IMR-90 (cell line): ENCODE results near the gene CYS1. TPM values are rescaled to one million over a fixed set of nuclear protein-coding genes. Genes with fewer than 3 reads are reported as not detected.

Experiments
- ATAC-seq: fragments of 200-7000 bp; cut with Tn5 transposase; 2 replicates; pipeline ENCODE4 v1.9.1; 2020; ENCODE audit warnings: low read depth, mild to moderate bottlenecking, moderate library complexity
- BruUV-seq: library from RNA; stranded (reverse); fragments of 400-500 nt; replicated peaks from 2 replicates; lab custom pipeline; 2021; lab: Mats Ljungman, UMichigan
- CTCF ChIA-PET: fragments of 300-600 bp; formaldehyde crosslinking; extraction: SDS; loops from one replicate; lab custom pipeline; 2021; ENCODE audit warnings: antibody characterized with exemption; lab: Yijun Ruan, JAX
- POLR2A ChIA-PET: fragments of 300-600 bp; sonication (Branson Sonifier 250); formaldehyde crosslinking; loops from one replicate; lab custom pipeline; 2022; ENCODE audit warnings: antibody characterized with exemption; ENCODE audit not compliant: unreplicated experiment; lab: Charles Lee
- DNase-seq: peaks from one replicate; pipeline ENCODE4 v3.0.0; 2013
- H2AFZ ChIP-seq: replicated peaks from 2 replicates; pipeline ENCODE3; 2013; ENCODE audit warnings: low read length, mild to moderate bottlenecking; ENCODE audit not compliant: poor library complexity
- H2AK5ac ChIP-seq: 2 replicates; pipeline ENCODE4 v1.6.1; 2013; ENCODE audit warnings: low read depth, low read length, inconsistent platforms
- H2AK9ac ChIP-seq: replicated peaks from 2 replicates; pipeline ENCODE3; 2013; ENCODE audit warnings: mild to moderate bottlenecking, low read depth, low read length, moderate library complexity; ENCODE audit not compliant: poor library complexity
- H2BK120ac ChIP-seq: 2 replicates; pipeline ENCODE4 v1.6.1; 2013; ENCODE audit warnings: low read depth, low read length, inconsistent platforms
- H2BK15ac ChIP-seq: 3 replicates; pipeline ENCODE4 v1.6.1; 2013; ENCODE audit warnings: low read depth, low read length, inconsistent platforms
- H2BK20ac ChIP-seq: 2 replicates; pipeline ENCODE4 v1.6.1; 2013; ENCODE audit warnings: low read depth, mild to moderate bottlenecking, inconsistent platforms, low read length, moderate library complexity
- H2BK5ac ChIP-seq: 2 replicates; pipeline ENCODE4 v1.6.1; 2013; ENCODE audit warnings: mild to moderate bottlenecking, low read depth, low read length, inconsistent platforms; ENCODE audit not compliant: poor library complexity, severe bottlenecking
- H3K14ac ChIP-seq: replicated peaks from 2 replicates; pipeline ENCODE4 v1.6.1; 2013; ENCODE audit warnings: low read depth, low read length, inconsistent platforms
- H3K18ac ChIP-seq: 2 replicates; pipeline ENCODE4 v1.6.1; 2013; ENCODE audit warnings: low read depth, low read length, control low read depth
- H3K23ac ChIP-seq: 2 replicates; pipeline ENCODE4 v1.6.1; 2013; ENCODE audit warnings: low read depth, low read length, inconsistent platforms
- H3K27ac ChIP-seq: 2 replicates; pipeline ENCODE4 v1.5.1; 2013; ENCODE audit warnings: mild to moderate bottlenecking, control low read depth, low read length; ENCODE audit not compliant: insufficient read depth
- H3K27me3 ChIP-seq: 2 replicates; pipeline ENCODE4 v1.6.1; 2013; ENCODE audit warnings: low read length; ENCODE audit not compliant: control insufficient read depth, insufficient read depth
- H3K36me3 ChIP-seq: 2 replicates; pipeline ENCODE4 v1.6.1; 2013; ENCODE audit warnings: low read length, mixed read lengths; ENCODE audit not compliant: control insufficient read depth, insufficient read depth
- H3K4ac ChIP-seq: 2 replicates; pipeline ENCODE4 v1.6.1; 2013; ENCODE audit warnings: low read depth, low read length, inconsistent platforms
- H3K4me1 ChIP-seq: 2 replicates; pipeline ENCODE4 v1.6.1; 2013; ENCODE audit warnings: low read length, mixed read lengths; ENCODE audit not compliant: control insufficient read depth, insufficient read depth
- H3K4me2 ChIP-seq: 2 replicates; pipeline ENCODE4 v1.6.1; 2013; ENCODE audit warnings: low read depth, mild to moderate bottlenecking, control low read depth, low read length, moderate library complexity
- H3K4me3 ChIP-seq: 2 replicates; pipeline ENCODE4 v1.5.1; 2013; ENCODE audit warnings: low read depth, mild to moderate bottlenecking, control low read depth, low read length, moderate library complexity; ENCODE audit not compliant: insufficient read depth
- H3K56ac ChIP-seq: 2 replicates; pipeline ENCODE4 v1.6.1; 2013; ENCODE audit warnings: low read length, inconsistent platforms; ENCODE audit not compliant: insufficient read depth; ENCODE audit errors: extremely low read depth
- H3K79me1 ChIP-seq, 2 experiments: 2 replicates each; pipeline ENCODE4 v1.6.1; 2013; ENCODE audit warnings: low read length in 2 of 2, inconsistent platforms in 1 of 2, low read depth in 1 of 2
- H3K9ac ChIP-seq: 2 replicates; pipeline ENCODE4 v1.6.1; 2013; ENCODE audit warnings: low read depth, low read length, control low read depth
- H3K9me1 ChIP-seq: 2 replicates; pipeline ENCODE4 v1.6.1; 2013; ENCODE audit warnings: low read length, inconsistent platforms; ENCODE audit not compliant: insufficient read depth
- H3K9me3 ChIP-seq: 2 replicates; pipeline ENCODE4 v1.6.1; 2013; ENCODE audit warnings: low read length; ENCODE audit not compliant: control insufficient read depth, insufficient read depth
- H4K20me1 ChIP-seq: 2 replicates; pipeline ENCODE4 v1.6.1; 2013; ENCODE audit warnings: low read length, inconsistent platforms; ENCODE audit not compliant: insufficient read depth
- H4K5ac ChIP-seq: 2 replicates; pipeline ENCODE4 v1.6.1; 2013; ENCODE audit warnings: mild to moderate bottlenecking, low read depth, low read length, control low read depth
- H4K8ac ChIP-seq, 2 experiments: 2 replicates each; pipeline ENCODE4 v1.6.1; 2013; ENCODE audit warnings: low read depth in 2 of 2, low read length in 2 of 2, control low read depth in 1 of 2, inconsistent platforms in 1 of 2
- H4K91ac ChIP-seq: 2 replicates; pipeline ENCODE4 v1.6.1; 2013; ENCODE audit warnings: low read depth, low read length, inconsistent platforms; ENCODE audit not compliant: insufficient read depth
- CTCF ChIP-seq: conservative IDR thresholded peaks from 2 replicates; pipeline ENCODE4 v1.5.1; 2012; ENCODE audit warnings: mild to moderate bottlenecking, low read depth, low read length, improper control_type of control experiment
- ELK1 ChIP-seq: fragments of 150-350 bp; IDR thresholded peaks from 2 replicates; pipeline ENCODE4 v1.6.1; 2016; ENCODE audit warnings: low read depth, mild to moderate bottlenecking, low read length, moderate library complexity, borderline replicate concordance
- MAZ ChIP-seq: IDR thresholded peaks from 2 replicates; pipeline ENCODE4 v1.6.1; 2012; ENCODE audit warnings: low read depth, mild to moderate bottlenecking, low read length, improper control_type of control experiment, moderate library complexity, borderline replicate concordance
- RAD21 ChIP-seq: IDR thresholded peaks from 2 replicates; pipeline ENCODE4 v1.6.1; 2012; ENCODE audit warnings: low read length, improper control_type of control experiment
- RCOR1 ChIP-seq: IDR thresholded peaks from 2 replicates; pipeline ENCODE4 v1.6.1; 2012; ENCODE audit warnings: mild to moderate bottlenecking, low read length, improper control_type of control experiment; ENCODE audit not compliant: insufficient replicate concordance
- RFX5 ChIP-seq: IDR thresholded peaks from 2 replicates; pipeline ENCODE4 v1.8.0; 2012; ENCODE audit warnings: low read depth, mild to moderate bottlenecking, low read length, moderate library complexity
- WGBS, 2 experiments: methylation state at CpG; one replicate each; pipeline versions ENCODE4 v1.1.5 to v1.1.7; 2013; ENCODE audit warnings: missing lambda C conversion rate in 2 of 2; ENCODE audit not compliant: insufficient read length in 1 of 2; ENCODE audit errors: extremely low coverage in 2 of 2; 5-methylcytosine and 5-hydroxymethylcytosine counted together
- dilution Hi-C: fragments of 300-500 bp; cut with HindIII; formaldehyde crosslinking; loops from one replicate; pipeline ENCODE4 v1.14.3; 2018; ENCODE audit warnings: low sequenced_read_pairs; ENCODE audit not compliant: unreplicated experiment
- in situ Hi-C: fragments of 300-500 bp; cut with MboI; formaldehyde crosslinking; loops from 3 replicates; pipeline ENCODE4 v1.14.3; 2019; ENCODE audit warnings: low sequenced_read_pairs, inconsistent platforms, mixed read lengths
- intact Hi-C: fragments of 100-400 bp; cut with micrococcal nuclease; formaldehyde crosslinking; loops from 2 replicates; pipeline ENCODE4 v1.10.0; 2022
- polyA plus RNA-seq, 3 experiments: library from polyadenylated mRNA; depleted of rRNA; stranded (reverse); fragments of >200 nt; gene quantifications; 2 replicates each; pipeline ENCODE4 v1.2.3, GENCODE V29; 2012; ENCODE audit warnings: low replicate concordance in 1 of 3
- total RNA-seq: library from RNA; depleted of rRNA; stranded (reverse); fragments of >200 nt; gene quantifications from 2 replicates; pipeline ENCODE4 v1.2.3, GENCODE V29; 2012

The CYS1 gene
- total and polyA plus RNA-seq, 2 of the 4 experiments (the other 2 are of a cell fraction): under 0.01 to 0.12 TPM

- ATAC-seq (no peak), DNase-seq (no peak)
- H2AK5ac ChIP-seq: no peak overlapping the region
- H2BK120ac ChIP-seq: no peak overlapping the region
- H3K27ac ChIP-seq: no peak overlapping the region
- H3K36me3 ChIP-seq: no peaks in the 10 kb centered on the region
- ChIA-PET POLR2A (no interaction called here), CTCF (interaction anchor here (1.0 to 1.7 kb wide), 2 partner anchors 11 to 247 kb away, joined by 3 to 6 read pairs; no protein-coding TSS in a partner anchor)
- H3K4me3 ChIP-seq: no peak overlapping the region
- H3K23ac ChIP-seq: no peak overlapping the region
- no peak overlapping the region for H4K91ac ChIP-seq
- H3K14ac ChIP-seq: no peak overlapping the region
- H4K8ac ChIP-seq: no peak overlapping the region
- no peak overlapping the region for H3K4ac ChIP-seq
- peaks cover 2% of the 10 kb centered on the region; the same call in 1 of the 2 replicates for H3K27me3 ChIP-seq
- no peak overlapping the region for H4K5ac ChIP-seq
- dilution Hi-C loops (no loop called here), intact Hi-C loops (no loop called here), in situ Hi-C loops (no loop called here)
- no peak overlapping the region for H3K18ac ChIP-seq
- H3K56ac ChIP-seq: no peak overlapping the region
- no peak overlapping the region for H3K4me2 ChIP-seq
- H2AK9ac ChIP-seq: peak overlapping the region; percentile 9
- no peaks in the 10 kb centered on the region for H3K9me3 ChIP-seq
- no peak overlapping the region for H3K9ac ChIP-seq
- no peaks in the 10 kb centered on the region; the same call in 1 of the 2 replicates for H4K20me1 ChIP-seq
- no peaks in the 10 kb centered on the region for H3K79me1 ChIP-seq
- H2AFZ ChIP-seq: peak overlapping the region; percentile 43
- WGBS, 2 experiments: no CpG with 5 or more reads among the region's 9 CpGs
- no peaks in the 10 kb centered on the region; the same call in 1 of the 2 replicates for H3K9me1 ChIP-seq
- TF ChIP-seq CTCF: no peak
- no peak for TF ChIP-seq RCOR1
- no peak for TF ChIP-seq ELK1
- TF ChIP-seq RFX5: no peak
- no peak for TF ChIP-seq RAD21
- TF ChIP-seq MAZ: no peak
- peaks cover 10% of the 10 kb centered on the region; the same call in 1 of the 2 replicates for H3K4me1 ChIP-seq
- H2BK20ac ChIP-seq: no peak overlapping the region
- H2BK15ac ChIP-seq: no peak overlapping the region
- no TSS peak for BruUV-seq
- no peak overlapping the region for H2BK5ac ChIP-seq
Observed at GRCh38 chr2:10061221-10061925, 18.8 kb downstream of the CYS1 start.
